Natural killer cell (primary cell): ENCODE measurements around the gene CBLB. TPM values are rescaled to one million over a fixed set of nuclear protein-coding genes. Genes with fewer than 3 reads are reported as not detected.
A peak's percentile ranks its signal among the peaks of the same experiment; 100 is the strongest.

Experiments
- ATAC-seq, 3 donors: fragments of 150-1000 bp in 2 of 3; fragments of 200-7000 bp in 1 of 3; cut with Tn5 transposase; 1 replicate in 1 of 3; 2 replicates in 2 of 3; pipeline ENCODE4 v1.10.0; 2021; ENCODE audit warnings: mild to moderate bottlenecking in 2 of 3, moderate library complexity in 2 of 3
- DNase-seq, 2 donors: peaks; one replicate each; pipeline versions ENCODE4 v3.0.0 to v3.0.0-alpha.2; 2013 to 2021; ENCODE audit warnings: mixed read lengths in 1 of 2
- H3K27ac ChIP-seq: one replicate; pipeline ENCODE4 v1.5.1; 2013; ENCODE audit warnings: mild to moderate bottlenecking, low read length
- H3K27me3 ChIP-seq: one replicate; pipeline ENCODE4 v1.6.1; 2013; ENCODE audit warnings: low read length; ENCODE audit not compliant: control insufficient read depth, insufficient read depth
- H3K36me3 ChIP-seq: one replicate; pipeline ENCODE4 v1.6.1; 2013; ENCODE audit warnings: low read length; ENCODE audit not compliant: control insufficient read depth, insufficient read depth
- H3K4me1 ChIP-seq: one replicate; pipeline ENCODE4 v1.6.1; 2013; ENCODE audit warnings: low read length; ENCODE audit not compliant: control insufficient read depth, insufficient read depth
- H3K4me3 ChIP-seq: one replicate; pipeline ENCODE4 v1.5.1; 2013; ENCODE audit warnings: low read length
- H3K9me3 ChIP-seq: one replicate; pipeline ENCODE4 v1.6.1; 2013; ENCODE audit warnings: low read length; ENCODE audit not compliant: control insufficient read depth, insufficient read depth
- H3K27ac Mint-ChIP-seq, 2 donors: one replicate each; pipeline ENCODE4 v1.8.0; 2022; ENCODE audit warnings: mild to moderate bottlenecking in 2 of 2, mixed read lengths in 2 of 2, moderate library complexity in 1 of 2
- H3K27me3 Mint-ChIP-seq, 2 donors: one replicate each; pipeline ENCODE4 v1.8.0; 2022; ENCODE audit warnings: low read depth in 2 of 2, mixed read lengths in 2 of 2
- H3K36me3 Mint-ChIP-seq: one replicate; pipeline ENCODE4 v1.8.0; 2022; ENCODE audit warnings: mixed read lengths
- H3K4me1 Mint-ChIP-seq, 2 donors: one replicate each; pipeline ENCODE4 v1.8.0; 2022; ENCODE audit warnings: mixed read lengths in 2 of 2
- H3K4me3 Mint-ChIP-seq: one replicate; pipeline ENCODE4 v1.8.0; 2022; ENCODE audit warnings: mild to moderate bottlenecking, moderate library complexity, mixed read lengths
- H3K9me3 Mint-ChIP-seq, 2 donors: one replicate each; pipeline ENCODE4 v1.8.0; 2022; ENCODE audit warnings: mixed read lengths in 2 of 2
- WGBS: methylation state at CpG from one replicate; pipeline ENCODE4 v1.1.7; 2013; ENCODE audit warnings: missing lambda C conversion rate; ENCODE audit not compliant: insufficient coverage; 5-methylcytosine and 5-hydroxymethylcytosine counted together
- intact Hi-C: fragments of 100-400 bp; cut with micrococcal nuclease; formaldehyde crosslinking; loops from one replicate; pipeline ENCODE4 v1.14.2; 2022
- total RNA-seq, 4 donors: library from RNA; stranded (reverse); fragments of 120-200 nt in 1 of 4; gene quantifications; one replicate each; pipeline versions ENCODE4 v1.2.3 to v1.2.4, GENCODE V29; 2013 to 2022
- TF ChIP-seq, protein P1 (sequence below): fragments of 200-600 bp; IDR thresholded peaks from one replicate; pipeline ENCODE4 v1.8.0; 2022; ENCODE audit warnings: antibody characterized with exemption

Gene CBLB
- total RNA-seq, 3 donors from 2014 or later (not counting 1 experiment from before 2014, with no cell fraction given), result 180 to 287 (median 230) TPM

DNA sequence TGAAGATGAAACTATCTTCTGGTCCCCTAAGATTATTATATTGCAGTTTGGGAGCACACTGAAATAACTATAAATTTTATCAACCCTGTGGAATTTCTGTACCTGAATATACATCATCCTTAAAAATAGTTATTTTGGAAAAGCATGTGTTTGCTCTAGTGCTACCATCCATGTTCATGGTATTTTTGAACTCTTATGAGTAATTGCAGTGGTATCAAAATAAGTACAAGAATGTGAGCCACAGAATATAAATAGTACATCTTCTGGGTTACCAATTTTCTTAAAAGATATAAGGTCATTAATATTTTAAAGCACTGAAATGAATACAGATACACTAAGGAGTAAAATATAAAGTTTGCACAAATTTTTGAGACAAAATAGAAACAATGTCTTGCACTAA, 206.5 kb downstream of the CBLB start:
- Mint-ChIP-seq H3K4me1 (peaks cover 5 to 32% of the 10 kb centered on the region in 2 donors), H3K9me3 (no peaks in the 10 kb centered on the region), H3K27ac (peak overlapping the region; percentile 42 to 61), H3K27me3 (no peaks in the 10 kb centered on the region), H3K4me3 (no peak overlapping the region), H3K36me3 (peaks cover 14% of the 10 kb centered on the region)
- no peak overlapping the region for H3K4me3 ChIP-seq
- no peaks in the 10 kb centered on the region for H3K27me3 ChIP-seq
- H3K27ac ChIP-seq, result no peak overlapping the region
- H3K4me1 ChIP-seq, result no peaks in the 10 kb centered on the region
- H3K36me3 ChIP-seq, result peaks cover 71% of the 10 kb centered on the region
- no peaks in the 10 kb centered on the region for H3K9me3 ChIP-seq
- DNase-seq, result no peak
- intact Hi-C loops, result no loop called here
- no peak for ATAC-seq
- TF ChIP-seq, protein P1, sequence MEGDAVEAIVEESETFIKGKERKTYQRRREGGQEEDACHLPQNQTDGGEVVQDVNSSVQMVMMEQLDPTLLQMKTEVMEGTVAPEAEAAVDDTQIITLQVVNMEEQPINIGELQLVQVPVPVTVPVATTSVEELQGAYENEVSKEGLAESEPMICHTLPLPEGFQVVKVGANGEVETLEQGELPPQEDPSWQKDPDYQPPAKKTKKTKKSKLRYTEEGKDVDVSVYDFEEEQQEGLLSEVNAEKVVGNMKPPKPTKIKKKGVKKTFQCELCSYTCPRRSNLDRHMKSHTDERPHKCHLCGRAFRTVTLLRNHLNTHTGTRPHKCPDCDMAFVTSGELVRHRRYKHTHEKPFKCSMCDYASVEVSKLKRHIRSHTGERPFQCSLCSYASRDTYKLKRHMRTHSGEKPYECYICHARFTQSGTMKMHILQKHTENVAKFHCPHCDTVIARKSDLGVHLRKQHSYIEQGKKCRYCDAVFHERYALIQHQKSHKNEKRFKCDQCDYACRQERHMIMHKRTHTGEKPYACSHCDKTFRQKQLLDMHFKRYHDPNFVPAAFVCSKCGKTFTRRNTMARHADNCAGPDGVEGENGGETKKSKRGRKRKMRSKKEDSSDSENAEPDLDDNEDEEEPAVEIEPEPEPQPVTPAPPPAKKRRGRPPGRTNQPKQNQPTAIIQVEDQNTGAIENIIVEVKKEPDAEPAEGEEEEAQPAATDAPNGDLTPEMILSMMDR, result no peak

DNA sequence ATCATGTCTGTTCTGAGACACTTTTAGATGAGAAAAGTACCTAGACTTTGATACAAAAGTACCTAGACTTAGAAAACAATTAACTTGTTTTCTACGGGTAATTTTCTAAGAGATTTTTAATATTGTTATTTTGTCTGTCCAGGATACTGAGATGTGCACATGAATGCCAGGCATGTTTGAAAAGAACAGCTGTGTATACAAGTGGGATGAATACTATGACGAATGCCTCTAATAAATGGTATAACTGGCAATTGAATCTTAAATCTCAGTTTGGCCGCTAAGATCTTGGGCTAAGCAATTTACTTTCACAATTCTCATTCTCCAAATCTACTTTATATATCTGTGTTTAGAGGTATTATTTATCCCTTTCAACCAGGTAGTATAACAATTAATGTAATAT, 207.4 kb downstream of the CBLB start:
- ATAC-seq, result no peak
- intact Hi-C loops, result no loop called here
- TF ChIP-seq, protein P1, result no peak
- peaks cover 14% of the 10 kb centered on the region for H3K36me3 Mint-ChIP-seq
- H3K27ac Mint-ChIP-seq, result peak overlapping the region in 1 of 2 donors; percentile 61
- 90% methylated on average over 2 of the region's 3 CpGs for WGBS
- H3K27me3 ChIP-seq, result no peaks in the 10 kb centered on the region
- H3K36me3 ChIP-seq, result peaks cover 70% of the 10 kb centered on the region
- H3K27me3 Mint-ChIP-seq, result no peaks in the 10 kb centered on the region
- no peak overlapping the region for H3K27ac ChIP-seq
- H3K4me3 Mint-ChIP-seq, result no peak overlapping the region
- no peak for DNase-seq
- H3K9me3 ChIP-seq, result no peaks in the 10 kb centered on the region
- no peaks in the 10 kb centered on the region for H3K9me3 Mint-ChIP-seq
- peaks cover 5 to 32% of the 10 kb centered on the region in 2 donors for H3K4me1 Mint-ChIP-seq
- no peaks in the 10 kb centered on the region for H3K4me1 ChIP-seq
- H3K4me3 ChIP-seq, result no peak overlapping the region

DNA sequence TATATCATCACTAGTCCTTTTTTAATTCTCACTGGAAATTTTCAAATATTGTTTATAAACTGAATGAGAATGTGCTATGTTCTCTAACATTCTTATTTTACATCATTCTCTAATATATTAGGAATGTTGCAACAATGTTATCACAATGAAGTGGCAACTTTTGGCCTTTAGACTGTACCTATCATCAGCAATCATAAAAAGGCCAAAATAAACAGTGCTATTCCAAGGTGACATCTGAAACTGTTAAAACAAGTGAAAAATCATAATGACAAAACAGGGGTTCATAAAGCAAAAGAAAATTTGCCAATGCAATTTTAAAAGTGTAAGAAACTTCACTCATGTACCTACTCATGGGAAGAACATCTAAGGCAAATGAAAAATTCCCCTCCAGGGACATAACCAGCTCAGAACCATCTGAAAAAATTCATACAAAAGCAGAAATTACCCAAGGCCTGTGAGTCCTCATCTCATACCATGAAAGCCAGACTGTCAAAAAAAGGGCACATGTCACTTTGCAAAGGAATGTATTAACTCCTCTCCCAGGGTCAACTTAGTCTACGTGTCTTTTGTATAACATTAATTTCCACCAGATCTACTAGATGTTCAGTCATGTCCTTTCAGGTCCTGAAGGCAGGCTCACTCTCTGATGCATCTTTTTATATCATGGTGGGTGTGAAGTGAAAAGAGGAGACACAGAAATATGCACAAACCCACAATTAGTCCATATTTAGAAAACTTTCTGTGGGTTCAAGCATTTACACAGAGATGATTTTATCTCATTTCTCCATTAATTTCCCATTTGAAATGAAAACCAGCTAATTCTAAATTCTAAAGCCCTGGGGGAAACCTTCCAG, 211.9 kb downstream of the CBLB start:
- ATAC-seq (no peak), DNase-seq (no peak)
- Mint-ChIP-seq H3K27ac (peak overlapping the region; percentile 10 to 70), H3K4me3 (no peak overlapping the region), H3K27me3 (no peaks in the 10 kb centered on the region), H3K4me1 (peaks cover 5 to 24% of the 10 kb centered on the region in 2 donors), H3K9me3 (no peaks in the 10 kb centered on the region), H3K36me3 (peaks cover 22% of the 10 kb centered on the region)
- TF ChIP-seq, protein P1, result no peak
- no peaks in the 10 kb centered on the region for H3K27me3 ChIP-seq
- no peaks in the 10 kb centered on the region for H3K9me3 ChIP-seq
- 100% methylated on average over 1 of the region's 1 CpG for whole genome bisulfite sequencing
- H3K4me3 ChIP-seq, result no peak overlapping the region
- peaks cover 44% of the 10 kb centered on the region for H3K36me3 ChIP-seq
- H3K27ac ChIP-seq, result no peak overlapping the region
- H3K4me1 ChIP-seq, result no peaks in the 10 kb centered on the region
- intact Hi-C loops, result no loop called here
